GM13977 (cell line): ENCODE data around the gene NCLN.

ENCODE experiments used
- DNase-seq: peaks from one replicate; pipeline ENCODE4 v3.0.0; 2012; ENCODE audit warnings: low spot score
- in situ Hi-C: fragments of 300-500 bp; cut with MboI; formaldehyde crosslinking; loops from one replicate; pipeline ENCODE4 v1.12.0; 2022; ENCODE audit warnings: low sequenced_read_pairs, low pct_unique_long_range_greater_than_20kb, mixed read lengths, inconsistent platforms; ENCODE audit not compliant: unreplicated experiment
- TF ChIP-seq, protein P1 (sequence below): IDR thresholded peaks from 2 replicates; pipeline ENCODE4 v1.5.1; 2012; ENCODE audit warnings: mild to moderate bottlenecking, control low read depth; ENCODE audit not compliant: insufficient read depth; ENCODE audit errors: extremely low read depth, missing control alignments

The NCLN gene

GRCh38 chr19:3236272-3236671 lies 50.5 kb downstream of the NCLN start:
- no peak for DNase-seq
- TF ChIP-seq, protein P1, sequence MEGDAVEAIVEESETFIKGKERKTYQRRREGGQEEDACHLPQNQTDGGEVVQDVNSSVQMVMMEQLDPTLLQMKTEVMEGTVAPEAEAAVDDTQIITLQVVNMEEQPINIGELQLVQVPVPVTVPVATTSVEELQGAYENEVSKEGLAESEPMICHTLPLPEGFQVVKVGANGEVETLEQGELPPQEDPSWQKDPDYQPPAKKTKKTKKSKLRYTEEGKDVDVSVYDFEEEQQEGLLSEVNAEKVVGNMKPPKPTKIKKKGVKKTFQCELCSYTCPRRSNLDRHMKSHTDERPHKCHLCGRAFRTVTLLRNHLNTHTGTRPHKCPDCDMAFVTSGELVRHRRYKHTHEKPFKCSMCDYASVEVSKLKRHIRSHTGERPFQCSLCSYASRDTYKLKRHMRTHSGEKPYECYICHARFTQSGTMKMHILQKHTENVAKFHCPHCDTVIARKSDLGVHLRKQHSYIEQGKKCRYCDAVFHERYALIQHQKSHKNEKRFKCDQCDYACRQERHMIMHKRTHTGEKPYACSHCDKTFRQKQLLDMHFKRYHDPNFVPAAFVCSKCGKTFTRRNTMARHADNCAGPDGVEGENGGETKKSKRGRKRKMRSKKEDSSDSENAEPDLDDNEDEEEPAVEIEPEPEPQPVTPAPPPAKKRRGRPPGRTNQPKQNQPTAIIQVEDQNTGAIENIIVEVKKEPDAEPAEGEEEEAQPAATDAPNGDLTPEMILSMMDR = no peak
- in situ Hi-C loops = no loop called here

- in situ Hi-C loops = no loop called here
These were observed 52.4 kb downstream of the NCLN start for GRCh38 chr19:3238066-3238561.

DNA sequence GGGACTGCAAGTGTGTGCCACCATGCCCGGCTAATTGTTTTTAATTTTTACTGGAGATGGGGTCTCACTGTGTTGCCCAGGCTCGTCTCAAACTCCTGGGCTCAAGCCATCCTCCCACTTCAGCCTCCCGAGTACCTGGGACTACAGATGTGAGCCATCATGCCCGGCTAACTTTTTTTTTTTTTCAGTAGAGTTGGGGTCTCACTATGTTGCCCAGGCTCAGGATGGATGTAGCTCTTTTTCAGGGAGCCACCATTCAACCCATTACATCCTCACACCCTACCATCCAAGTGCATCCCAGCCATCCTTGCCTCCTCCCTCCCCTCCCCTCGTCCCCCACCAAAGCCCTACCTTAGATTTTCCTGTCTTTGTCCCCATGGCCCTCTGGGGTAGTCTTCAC lies 53.6 kb downstream of the NCLN start:
- in situ Hi-C loops = no loop called here
- TF ChIP-seq, protein P1 = no peak
- DNase-seq = no peak

More at GRCh38 chr19:3238066-3238561, 52.4 kb downstream of the NCLN start:
- TF ChIP-seq, protein P1 = no peak
- no peak for DNase-seq

GRCh38 chr19:3243819-3244700 lies 58.3 kb downstream of the NCLN start:
- TF ChIP-seq, protein P1 = no peak
- in situ Hi-C loops = no loop called here
- DNase-seq = peak; percentile 50

DNA sequence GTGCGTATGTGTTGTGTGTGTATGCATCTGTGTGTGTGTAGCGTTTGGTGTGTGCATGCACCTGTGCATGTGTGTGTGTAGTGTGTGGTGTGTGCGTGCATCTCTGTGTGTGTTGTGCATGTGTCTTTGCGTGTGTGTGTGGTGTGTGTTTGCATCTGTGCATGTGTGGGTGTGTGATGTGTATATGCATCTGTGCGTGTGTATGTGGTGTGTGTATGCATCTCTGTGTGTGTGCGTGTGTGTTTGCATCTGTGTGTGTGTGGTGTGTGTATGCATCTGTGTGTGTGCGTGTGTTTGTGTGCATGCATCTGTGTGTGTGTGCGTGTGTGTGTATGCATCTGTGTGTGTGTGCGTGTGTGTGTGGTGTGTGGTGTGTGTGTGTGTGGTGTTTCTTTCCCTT lies 59.3 kb downstream of the NCLN start:
- DNase-seq = no peak
- in situ Hi-C loops = no loop called here
- TF ChIP-seq, protein P1 = no peak

DNA sequence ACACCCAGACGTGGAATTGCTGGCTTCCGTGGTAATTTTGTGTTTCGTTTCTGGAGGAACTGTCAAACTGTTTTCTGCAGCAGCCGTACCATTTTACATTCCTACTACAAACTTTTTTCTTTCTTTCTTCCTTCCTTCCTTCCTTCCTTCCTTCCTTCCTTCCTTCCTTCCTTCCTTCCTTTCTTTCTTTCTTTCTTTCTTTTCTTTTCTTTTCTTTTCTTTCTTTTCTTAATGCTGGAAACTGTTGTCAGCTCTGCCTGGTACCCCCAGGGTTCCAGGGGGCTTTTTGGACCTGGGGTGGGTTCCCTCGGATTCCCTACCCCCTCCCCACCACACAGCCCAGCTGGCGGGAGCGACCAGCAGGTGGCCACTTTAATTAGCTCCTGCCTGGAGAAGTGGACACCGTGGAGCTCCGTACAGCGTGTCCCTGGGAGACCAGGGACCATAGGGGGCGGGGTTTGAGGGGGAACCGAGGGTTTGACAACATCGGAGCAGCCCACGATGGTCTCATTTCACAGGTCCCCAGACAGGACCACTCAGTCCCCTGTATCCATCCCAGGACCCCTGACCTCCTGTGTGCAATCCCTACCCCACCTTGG lies 63.1 kb downstream of the NCLN start:
- in situ Hi-C loops = no loop called here
- TF ChIP-seq, protein P1 = no peak
- DNase-seq = no peak
